AG04449 (cell line): Measurements from ENCODE around the gene KCP.

ENCODE experiments used
- CTCF ChIA-PET: fragments of 350-600 bp; formaldehyde crosslinking; extraction: SDS; loops from one replicate; lab custom pipeline; 2021; ENCODE audit warnings: antibody characterized with exemption; lab: Yijun Ruan, JAX
- POLR2A ChIA-PET: fragments of 400-600, 350-600 bp; formaldehyde crosslinking; extraction: SDS; loops from one replicate; lab custom pipeline; 2020; ENCODE audit warnings: antibody characterized with exemption, inconsistent platforms; lab: Yijun Ruan, JAX
- DNase-seq: peaks from one replicate; pipeline ENCODE4 v3.0.0-alpha.2; 2010; ENCODE audit warnings: low read depth, low spot score
- H3K4me3 ChIP-seq: 2 replicates; pipeline ENCODE4 v1.5.1; 2011; ENCODE audit warnings: low read depth, mild to moderate bottlenecking, control low read depth, low read length
- TF ChIP-seq, protein P1 (sequence below): IDR thresholded peaks from one replicate; pipeline ENCODE4 v1.5.1; 2011; ENCODE audit warnings: mild to moderate bottlenecking, moderate library complexity, low read length, control low read depth, inconsistent platforms; ENCODE audit not compliant: insufficient read depth; ENCODE audit errors: missing control alignments

The KCP gene

DNA sequence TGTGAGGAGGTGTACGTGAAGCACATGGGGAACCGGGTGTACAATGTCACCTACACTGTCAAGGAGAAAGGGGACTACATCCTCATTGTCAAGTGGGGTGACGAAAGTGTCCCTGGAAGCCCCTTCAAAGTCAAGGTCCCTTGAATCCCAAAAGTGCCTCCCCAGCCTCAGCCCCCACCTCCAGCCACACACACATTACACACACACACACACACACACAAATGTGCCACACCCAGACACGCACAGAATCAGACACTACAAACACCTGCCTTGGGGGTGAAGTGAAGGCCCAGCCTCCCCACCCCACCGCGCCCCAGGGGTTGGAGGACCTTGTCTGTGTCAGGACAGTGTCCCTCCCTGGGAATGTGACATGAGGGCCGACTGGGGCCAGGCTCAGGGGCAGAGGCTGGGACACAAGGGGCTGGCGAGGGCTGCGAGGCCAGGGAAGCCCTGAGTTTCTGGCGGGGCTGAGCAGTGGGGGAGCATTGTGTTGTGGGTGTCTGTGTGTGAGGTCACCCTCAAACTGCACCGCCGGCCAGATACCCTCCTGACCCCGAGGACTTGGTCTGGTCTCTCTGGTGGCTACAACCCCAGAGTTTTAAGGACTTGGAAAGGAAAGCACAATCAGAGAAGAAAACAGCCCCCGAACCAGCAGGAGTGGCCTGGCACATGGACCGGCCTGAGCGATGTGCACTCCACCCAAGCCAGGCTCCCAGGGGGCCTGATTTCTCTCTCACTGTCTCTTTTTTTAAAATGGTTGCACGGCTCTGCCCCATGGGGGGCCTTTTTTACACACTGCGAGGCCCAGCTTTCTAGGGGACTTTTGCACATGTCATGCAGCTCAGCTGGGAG, 51.9 kb downstream of the KCP start:
- TF ChIP-seq, protein P1, sequence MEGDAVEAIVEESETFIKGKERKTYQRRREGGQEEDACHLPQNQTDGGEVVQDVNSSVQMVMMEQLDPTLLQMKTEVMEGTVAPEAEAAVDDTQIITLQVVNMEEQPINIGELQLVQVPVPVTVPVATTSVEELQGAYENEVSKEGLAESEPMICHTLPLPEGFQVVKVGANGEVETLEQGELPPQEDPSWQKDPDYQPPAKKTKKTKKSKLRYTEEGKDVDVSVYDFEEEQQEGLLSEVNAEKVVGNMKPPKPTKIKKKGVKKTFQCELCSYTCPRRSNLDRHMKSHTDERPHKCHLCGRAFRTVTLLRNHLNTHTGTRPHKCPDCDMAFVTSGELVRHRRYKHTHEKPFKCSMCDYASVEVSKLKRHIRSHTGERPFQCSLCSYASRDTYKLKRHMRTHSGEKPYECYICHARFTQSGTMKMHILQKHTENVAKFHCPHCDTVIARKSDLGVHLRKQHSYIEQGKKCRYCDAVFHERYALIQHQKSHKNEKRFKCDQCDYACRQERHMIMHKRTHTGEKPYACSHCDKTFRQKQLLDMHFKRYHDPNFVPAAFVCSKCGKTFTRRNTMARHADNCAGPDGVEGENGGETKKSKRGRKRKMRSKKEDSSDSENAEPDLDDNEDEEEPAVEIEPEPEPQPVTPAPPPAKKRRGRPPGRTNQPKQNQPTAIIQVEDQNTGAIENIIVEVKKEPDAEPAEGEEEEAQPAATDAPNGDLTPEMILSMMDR = no peak
- ChIA-PET CTCF (interaction anchor here (6.1 to 17.9 kb wide), 2 partner anchors 16 to 24 kb away, joined by 48 to 203 read pairs; no protein-coding TSS in a partner anchor), POLR2A (no interaction called here)
- no peak for DNase-seq
- no peak overlapping the region for H3K4me3 ChIP-seq

DNA sequence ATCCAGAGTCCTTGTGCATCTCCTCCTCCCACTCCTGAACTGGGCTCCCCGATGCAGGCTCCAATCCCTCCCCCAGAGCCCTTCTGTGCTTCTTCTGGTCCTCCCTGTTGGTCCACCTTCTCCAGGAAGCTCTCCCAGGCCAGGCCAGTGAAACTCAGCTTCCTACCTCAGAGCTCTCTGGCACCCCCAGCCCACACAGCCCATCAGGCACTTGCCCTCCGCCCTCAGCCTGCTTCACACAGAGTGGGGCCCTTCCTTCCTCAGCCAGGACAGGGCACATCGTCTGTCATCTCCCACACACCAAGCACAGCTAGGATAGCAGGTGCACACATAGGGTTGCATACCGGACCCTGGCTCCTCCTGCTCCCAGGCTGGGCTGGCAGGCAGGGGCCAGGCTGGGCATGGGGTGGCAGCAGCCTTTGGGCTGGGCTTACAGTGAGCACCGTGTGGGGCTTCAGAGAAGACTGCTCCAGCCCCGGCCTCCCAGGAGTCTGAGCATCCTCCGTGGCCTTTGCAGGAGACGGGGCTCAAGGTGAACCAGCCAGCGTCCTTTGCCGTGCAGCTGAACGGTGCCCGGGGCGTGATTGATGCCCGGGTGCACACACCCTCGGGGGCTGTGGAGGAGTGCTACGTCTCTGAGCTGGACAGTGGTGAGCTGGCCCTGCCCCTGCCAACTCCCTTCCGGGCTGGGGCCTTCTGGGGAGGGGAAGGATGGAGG, 54.3 kb downstream of the KCP start:
- ChIA-PET CTCF (interaction anchor here (1.0 to 1.9 kb wide), 2 partner anchors 9 to 13 kb away, joined by 3 to 16 read pairs; no protein-coding TSS in a partner anchor), POLR2A (interaction anchor here (1.1 kb wide), 1 partner anchor 23 kb away, joined by 3 read pairs; no protein-coding TSS in a partner anchor)
- no peak overlapping the region for H3K4me3 ChIP-seq
- TF ChIP-seq, protein P1 = no peak
- no peak for DNase-seq

- TF ChIP-seq, protein P1 = no peak
- ChIA-PET CTCF (interaction anchor here (1.0 to 1.9 kb wide), 2 partner anchors 9 to 12 kb away, joined by 3 to 16 read pairs; no protein-coding TSS in a partner anchor), POLR2A (no interaction called here)
- DNase-seq = no peak
- no peak overlapping the region for H3K4me3 ChIP-seq
These were observed 55.0 kb downstream of the KCP start for GRCh38 chr7:128855559-128855958.

DNA sequence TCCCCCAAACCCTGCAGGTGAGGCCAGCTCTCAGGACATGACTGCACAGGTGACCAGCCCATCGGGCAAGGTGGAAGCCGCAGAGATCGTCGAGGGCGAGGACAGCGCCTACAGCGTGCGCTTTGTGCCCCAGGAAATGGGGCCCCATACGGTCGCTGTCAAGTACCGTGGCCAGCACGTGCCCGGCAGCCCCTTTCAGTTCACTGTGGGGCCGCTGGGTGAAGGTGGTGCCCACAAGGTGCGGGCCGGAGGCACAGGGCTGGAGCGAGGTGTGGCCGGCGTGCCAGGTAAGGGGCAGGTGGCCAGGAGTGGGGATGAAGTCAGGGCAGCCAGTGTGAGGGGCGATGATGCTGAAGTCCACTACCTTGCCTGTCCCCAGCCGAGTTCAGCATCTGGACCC, 56.1 kb downstream of the KCP start:
- no peak for DNase-seq
- ChIA-PET CTCF (no interaction called here), POLR2A (no interaction called here)
- no peak overlapping the region for H3K4me3 ChIP-seq
- TF ChIP-seq, protein P1 = no peak

GRCh38 chr7:128853799-128854198, 56.7 kb downstream of the KCP start:
- H3K4me3 ChIP-seq = no peak overlapping the region
- no peak for DNase-seq
- POLR2A ChIA-PET = no interaction called here
- CTCF ChIA-PET = no interaction called here
- TF ChIP-seq, protein P1 = no peak
